ENCODE results near the gene FAM13C.
"Not testable (repeated sequence)": the region's sequence is repeated elsewhere in the genome, so short reads cannot be mapped to it uniquely, and the experiment has no call there.

Gene FAM13C

GRCh38 chr10:59225211-59225610 lies 137.1 kb downstream of the FAM13C start:
- no peak for DNase-seq

GRCh38 chr10:59223597-59223996 lies 138.8 kb downstream of the FAM13C start:
- DNase-seq, result not testable (repeated sequence)

- no peak for DNase-seq
These were observed 139.6 kb downstream of the FAM13C start for GRCh38 chr10:59222788-59223187.

- no peak for DNase-seq
These were observed 146.0 kb downstream of the FAM13C start for GRCh38 chr10:59216178-59216869.

GRCh38 chr10:59214160-59214559 lies 148.2 kb downstream of the FAM13C start:
- no peak for DNase-seq

GRCh38 chr10:59212301-59212798 lies 150.0 kb downstream of the FAM13C start:
- no peak for DNase-seq

- no peak for DNase-seq
These were observed 156.1 kb downstream of the FAM13C start for GRCh38 chr10:59206204-59206720.
